ENCODE measurements around the gene TLR9.

The TLR9 gene

GRCh38 chr3:52236424-52236886 is 11.0 kb upstream of the TLR9 start:
- TF ChIP-seq, protein P1, sequence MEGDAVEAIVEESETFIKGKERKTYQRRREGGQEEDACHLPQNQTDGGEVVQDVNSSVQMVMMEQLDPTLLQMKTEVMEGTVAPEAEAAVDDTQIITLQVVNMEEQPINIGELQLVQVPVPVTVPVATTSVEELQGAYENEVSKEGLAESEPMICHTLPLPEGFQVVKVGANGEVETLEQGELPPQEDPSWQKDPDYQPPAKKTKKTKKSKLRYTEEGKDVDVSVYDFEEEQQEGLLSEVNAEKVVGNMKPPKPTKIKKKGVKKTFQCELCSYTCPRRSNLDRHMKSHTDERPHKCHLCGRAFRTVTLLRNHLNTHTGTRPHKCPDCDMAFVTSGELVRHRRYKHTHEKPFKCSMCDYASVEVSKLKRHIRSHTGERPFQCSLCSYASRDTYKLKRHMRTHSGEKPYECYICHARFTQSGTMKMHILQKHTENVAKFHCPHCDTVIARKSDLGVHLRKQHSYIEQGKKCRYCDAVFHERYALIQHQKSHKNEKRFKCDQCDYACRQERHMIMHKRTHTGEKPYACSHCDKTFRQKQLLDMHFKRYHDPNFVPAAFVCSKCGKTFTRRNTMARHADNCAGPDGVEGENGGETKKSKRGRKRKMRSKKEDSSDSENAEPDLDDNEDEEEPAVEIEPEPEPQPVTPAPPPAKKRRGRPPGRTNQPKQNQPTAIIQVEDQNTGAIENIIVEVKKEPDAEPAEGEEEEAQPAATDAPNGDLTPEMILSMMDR (conservative IDR thresholded peaks at IDR 0.05), result no peak
- TF ChIP-seq ZFX (IDR thresholded peaks at IDR 0.05), result no peak
- peak overlapping the region; percentile 91 for H3K27ac ChIP-seq

DNA sequence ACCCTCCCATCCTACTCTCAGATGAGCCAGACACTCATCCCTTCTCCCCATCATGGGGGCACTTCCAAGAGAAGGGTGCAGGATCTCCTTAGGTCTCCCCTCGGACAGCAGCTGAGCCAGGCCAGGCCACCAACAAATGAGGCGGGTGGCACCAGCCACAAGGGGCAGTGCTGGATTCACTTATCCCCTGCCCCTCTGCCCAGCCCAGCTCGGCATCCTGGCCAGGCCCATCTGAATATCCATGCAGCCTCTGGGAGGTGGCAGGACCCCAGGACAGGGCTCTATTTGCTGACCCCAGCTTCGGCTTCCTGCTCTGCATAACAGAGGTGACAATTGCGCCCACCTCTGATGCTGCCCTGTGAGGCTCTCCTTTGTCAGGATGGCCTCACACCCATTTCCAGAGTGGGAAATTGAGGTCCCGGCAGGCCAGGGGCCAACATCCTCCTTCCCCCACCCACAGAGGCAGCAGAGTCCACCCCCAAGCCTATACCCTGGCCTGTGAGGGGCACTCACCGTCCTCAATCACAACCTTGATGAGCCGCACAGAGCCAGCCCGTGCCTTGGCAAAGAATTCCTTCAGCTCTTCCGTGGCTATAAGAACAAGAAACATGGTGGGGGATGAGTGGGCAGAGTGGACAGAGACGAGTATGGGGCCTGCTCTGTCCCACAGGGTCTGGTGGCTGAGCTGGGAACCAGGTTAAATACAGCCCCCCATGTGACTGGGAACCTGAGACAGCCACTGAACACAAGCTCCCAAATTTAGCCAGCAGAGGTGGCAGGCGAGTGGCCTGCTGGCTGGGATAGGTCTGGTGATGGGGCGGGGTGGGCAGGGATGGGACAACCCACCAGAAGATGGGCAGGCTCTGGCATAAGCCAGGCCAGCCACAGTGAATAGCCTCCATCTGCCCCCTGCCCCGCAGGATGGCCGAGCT is 9.3 kb upstream of the TLR9 start:
- no peak overlapping the region for H3K27ac ChIP-seq
- TF ChIP-seq, protein P1 (conservative IDR thresholded peaks at IDR 0.05), result no peak; the same call in 1 of the 2 replicates

- TF ChIP-seq ZFX (IDR thresholded peaks at IDR 0.05), result no peak
- TF ChIP-seq, protein P1 (conservative IDR thresholded peaks at IDR 0.05), result no peak
- H3K27ac ChIP-seq, result no peak overlapping the region
Observed at GRCh38 chr3:52233968-52234367, 8.5 kb upstream of the TLR9 start.

- H3K27ac ChIP-seq, result no peak overlapping the region
- no peak for TF ChIP-seq ZFX (IDR thresholded peaks at IDR 0.05)
- TF ChIP-seq, protein P1 (conservative IDR thresholded peaks at IDR 0.05), result no peak; the same call in 1 of the 2 replicates
Observed at GRCh38 chr3:52233108-52233591, 7.7 kb upstream of the TLR9 start.

DNA sequence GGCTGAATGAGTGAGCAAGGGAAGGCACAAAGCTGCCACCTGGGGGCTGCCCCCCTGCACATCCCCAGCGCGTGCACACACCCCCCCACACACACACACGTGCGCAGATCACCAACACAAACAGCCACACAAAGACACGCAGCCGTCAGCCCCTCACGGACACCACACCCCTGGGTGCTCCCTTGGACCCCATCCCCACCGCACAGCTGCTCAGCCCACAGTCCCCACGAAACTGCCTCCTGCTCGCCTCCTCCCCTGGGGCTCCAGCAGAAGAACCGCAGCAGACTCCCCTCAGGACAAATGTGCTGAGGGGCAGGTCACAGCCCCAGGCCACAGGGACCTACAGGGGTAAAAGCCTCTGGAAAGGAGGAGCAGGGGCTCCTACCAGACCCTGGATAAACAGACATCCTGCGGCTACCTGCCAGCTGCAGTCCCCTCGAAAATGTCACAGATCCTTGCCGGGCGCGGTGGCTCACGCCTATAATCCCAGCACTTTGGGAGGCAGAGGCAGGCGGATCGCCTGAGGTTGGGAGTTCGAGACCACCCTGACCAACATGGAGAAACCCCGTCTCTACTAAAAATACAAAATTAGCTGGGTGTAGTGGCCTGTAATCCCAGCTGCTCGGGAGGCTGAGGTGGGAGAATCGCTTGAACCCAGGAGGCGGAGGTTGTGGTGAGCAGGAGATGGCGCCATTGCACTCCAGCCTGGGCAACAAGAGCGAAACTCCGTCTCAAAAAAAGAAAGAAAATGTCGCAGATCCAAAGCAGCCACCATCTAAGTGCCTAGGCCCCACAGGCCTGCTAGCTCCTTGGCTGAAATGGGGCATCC is 7.0 kb upstream of the TLR9 start:
- no peak overlapping the region for H3K27ac ChIP-seq
- TF ChIP-seq, protein P1 (conservative IDR thresholded peaks at IDR 0.05), result peak; percentile 18; the same call in 1 of the 2 replicates
- TF ChIP-seq ZFX (IDR thresholded peaks at IDR 0.05), result no peak

DNA sequence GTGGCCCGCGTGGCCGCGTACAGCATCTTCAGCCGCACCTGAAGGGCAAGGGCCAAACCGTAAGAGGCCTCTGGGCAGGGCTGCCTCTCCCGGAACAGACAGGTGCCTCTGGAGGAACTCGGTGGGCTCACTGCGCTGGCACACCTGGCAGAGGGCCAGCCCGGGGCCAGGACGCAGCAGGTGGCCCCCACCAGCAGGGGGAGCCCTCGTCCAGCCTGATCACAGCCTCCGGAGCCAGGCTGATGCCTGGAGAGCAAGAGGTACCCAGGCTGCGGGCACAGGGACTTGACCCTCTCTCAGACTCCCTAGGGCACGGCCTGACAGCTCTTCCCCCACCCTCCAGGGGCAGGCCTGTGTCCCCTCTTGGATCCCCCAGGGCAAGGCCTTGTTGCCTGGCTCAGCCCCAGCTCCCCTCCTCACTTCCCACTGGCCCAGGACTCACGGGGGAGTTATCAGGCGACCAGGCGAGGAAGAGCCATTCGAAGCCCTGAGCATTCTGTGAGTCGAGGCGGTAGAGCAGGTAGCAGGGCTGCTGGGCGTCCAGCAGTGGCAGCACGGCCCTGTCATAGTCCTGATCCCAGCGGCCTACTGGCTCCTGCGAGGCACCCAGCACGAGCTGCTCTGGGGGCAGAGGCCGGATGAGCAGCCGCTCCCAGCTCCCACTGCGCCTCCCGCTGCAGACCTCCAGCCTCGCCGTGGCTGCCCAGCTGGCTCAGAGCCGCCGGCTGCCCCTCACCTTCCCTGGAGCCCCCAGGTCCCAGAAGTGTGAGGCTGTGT is 6.2 kb upstream of the TLR9 start:
- TF ChIP-seq, protein P1 (conservative IDR thresholded peaks at IDR 0.05), result peak; percentile 91
- TF ChIP-seq ZFX (IDR thresholded peaks at IDR 0.05), result no peak
- no peak overlapping the region for H3K27ac ChIP-seq
